K562 (cell line): ENCODE results near the gene MRPL9. TPM values are rescaled to one million over a fixed set of nuclear protein-coding genes. Genes with fewer than 3 reads are reported as not detected.

Experiments
- ATAC-seq: fragments of 200-7000 bp; cut with Tn5 transposase; 3 replicates; pipeline ENCODE4 v1.9.1; 2020; ENCODE audit warnings: moderate library complexity
- BruUV-seq: library from RNA; stranded (reverse); fragments of 400-500 nt; replicated peaks from 2 replicates; lab custom pipeline; 2021; lab: Mats Ljungman, UMichigan
- CTCF ChIA-PET: fragments of 300-600 bp; formaldehyde crosslinking; extraction: SDS; loops from one replicate; lab custom pipeline; 2021; ENCODE audit warnings: low intra/inter-chr PET ratio; lab: Yijun Ruan, JAX
- POLR2A ChIA-PET: fragments of 300-600, 350-650 bp; sonication (Branson Sonifier 250); formaldehyde crosslinking; extraction: SDS; loops from one replicate; lab custom pipeline; 2021; ENCODE audit warnings: antibody characterized with exemption, inconsistent platforms; lab: Yijun Ruan, JAX
- DNase-seq, 4 experiments: peaks; one replicate each; pipeline versions ENCODE4 v3.0.0 to v3.0.0-alpha.2; 2011 to 2018; ENCODE audit warnings: low spot score in 3 of 4, mixed read lengths in 3 of 4; ENCODE audit errors: extremely low read depth in 1 of 4
- FAIRE-seq: peaks from 2 replicates; lab custom pipeline; 2011; peaks lifted over from hg19 to GRCh38; lab: Jason Lieb, UNC
- H2AFZ ChIP-seq: 2 replicates; pipeline ENCODE4 v1.6.0; 2011; ENCODE audit warnings: low read depth, low read length, control low read depth, inconsistent platforms
- H3K27ac ChIP-seq: fragments of 200-600 bp; 3 replicates; pipeline ENCODE4 v1.8.0; 2011; ENCODE audit warnings: low read depth, mild to moderate bottlenecking, control low read depth, inconsistent platforms, low read length, moderate library complexity, mixed read lengths; ENCODE audit errors: extremely low read depth
- H3K27me3 ChIP-seq, 2 experiments: fragments of 300-600 bp in 1 of 2; 2 replicates in 1 of 2; 3 replicates in 1 of 2; pipeline versions ENCODE4 v1.6.0 to v1.8.0; 2011; ENCODE audit warnings: inconsistent platforms in 2 of 2, low read length in 2 of 2, mild to moderate bottlenecking in 1 of 2, mixed read lengths in 1 of 2, moderate library complexity in 1 of 2; ENCODE audit not compliant: control insufficient read depth in 2 of 2, insufficient read depth in 2 of 2
- H3K36me3 ChIP-seq: fragments of 300-600 bp; 3 replicates; pipeline ENCODE4 v1.8.0; 2011; ENCODE audit warnings: mild to moderate bottlenecking, low read length, inconsistent platforms; ENCODE audit not compliant: control insufficient read depth, insufficient read depth
- H3K4me1 ChIP-seq, 2 experiments: fragments of 200-600 bp in 1 of 2; replicated peaks in 1 of 2; 2 replicates in 1 of 2; 3 replicates in 1 of 2; pipeline versions ENCODE4 v1.5.1 to v1.8.0; 2011; ENCODE audit warnings: inconsistent platforms in 2 of 2, low read length in 2 of 2, mild to moderate bottlenecking in 1 of 2, mixed read lengths in 1 of 2, moderate library complexity in 1 of 2; ENCODE audit not compliant: control insufficient read depth in 2 of 2, insufficient read depth in 2 of 2
- H3K4me2 ChIP-seq: 2 replicates; pipeline ENCODE4 v1.6.1; 2011; ENCODE audit warnings: low read length, control low read depth, inconsistent platforms, mixed read lengths; ENCODE audit not compliant: insufficient read depth
- H3K4me3 ChIP-seq: fragments of 200-600 bp; sonication (generic), shearing (Covaris generic); 2 replicates; pipeline ENCODE4 v1.5.1; 2016; ENCODE audit warnings: control low read depth, inconsistent platforms
- H3K79me2 ChIP-seq: fragments of 200-600 bp; 3 replicates; pipeline ENCODE4 v1.8.0; 2011; ENCODE audit warnings: low read length, inconsistent platforms; ENCODE audit not compliant: control insufficient read depth, insufficient read depth
- H3K9ac ChIP-seq, 2 experiments: 2 replicates each; pipeline versions ENCODE4 v1.6.0 to v1.6.1; 2011; ENCODE audit warnings: low read depth in 2 of 2, low read length in 2 of 2, control low read depth in 1 of 2, inconsistent platforms in 1 of 2, mild to moderate bottlenecking in 1 of 2, mixed read lengths in 1 of 2; ENCODE audit not compliant: insufficient read depth in 1 of 2
- H3K9me1 ChIP-seq: one replicate; pipeline ENCODE4 v1.6.0; 2011; ENCODE audit warnings: inconsistent platforms, mild to moderate bottlenecking, low read length, moderate library complexity; ENCODE audit not compliant: control insufficient read depth, insufficient read depth
- H3K9me3 ChIP-seq: replicated peaks from 2 replicates; pipeline ENCODE4 v1.5.1; 2011; ENCODE audit warnings: low read depth, low read length, inconsistent platforms; ENCODE audit not compliant: control insufficient read depth, insufficient read depth
- H4K20me1 ChIP-seq: replicated peaks from 2 replicates; pipeline ENCODE4 v1.6.1; 2011; ENCODE audit warnings: low read length, inconsistent platforms, mixed read lengths; ENCODE audit not compliant: control insufficient read depth, insufficient read depth
- ADNP ChIP-seq: fragments of 200-800 bp; sonication (Bioruptor generic); IDR thresholded peaks from 2 replicates; pipeline ENCODE4 v1.6.1; 2016; ENCODE audit warnings: missing genetic modification characterization, missing compliant biosample characterization
- GABPB1 ChIP-seq: sonication (generic); formaldehyde crosslinking; IDR thresholded peaks from 2 replicates; pipeline ENCODE4 v1.8.0; 2022; ENCODE audit warnings: mild to moderate bottlenecking, missing genetic modification reagents
- GTF3C2 ChIP-seq: IDR thresholded peaks from 3 replicates; pipeline ENCODE4 v1.6.1; 2011; ENCODE audit warnings: borderline replicate concordance, mild to moderate bottlenecking, moderate library complexity; ENCODE audit not compliant: insufficient read length; ENCODE audit errors: extremely low read depth
- HDAC2 ChIP-seq: fragments of 450-650 bp; IDR thresholded peaks from 2 replicates; pipeline ENCODE4 v1.6.1; 2016; ENCODE audit warnings: mild to moderate bottlenecking
- MEF2A ChIP-seq: IDR thresholded peaks from 2 replicates; pipeline ENCODE4 v1.6.1; 2011; ENCODE audit warnings: low read depth, mild to moderate bottlenecking, low read length, moderate library complexity; ENCODE audit not compliant: control insufficient read depth
- NFE2L1 ChIP-seq: fragments of 450-650 bp; IDR thresholded peaks from 2 replicates; pipeline ENCODE4 v1.6.1; 2016; ENCODE audit warnings: missing genetic modification characterization, low read depth, mild to moderate bottlenecking, missing compliant biosample characterization, moderate library complexity, borderline replicate concordance
- PATZ1 ChIP-seq: fragments of 250-450 bp; sonication (Bioruptor Pico); IDR thresholded peaks from 2 replicates; pipeline ENCODE4 v1.5.0; 2020; ENCODE audit warnings: mild to moderate bottlenecking, borderline replicate concordance
- PHF20 ChIP-seq: fragments of 450-650 bp; IDR thresholded peaks from 2 replicates; pipeline ENCODE4 v1.6.1; 2018; ENCODE audit not compliant: partially characterized antibody
- STAT5A ChIP-seq: IDR thresholded peaks from 2 replicates; pipeline ENCODE4 v1.6.1; 2012; ENCODE audit warnings: low read length, inconsistent platforms, borderline replicate concordance
- USF2 ChIP-seq: sonication (generic); formaldehyde crosslinking; IDR thresholded peaks from 2 replicates; pipeline ENCODE4 v1.5.0; 2020; ENCODE audit warnings: missing genetic modification reagents
- ZBED1 ChIP-seq: IDR thresholded peaks from 2 replicates; pipeline ENCODE4 v1.6.1; 2014
- ZC3H8 ChIP-seq: fragments of 450-650 bp; IDR thresholded peaks from 2 replicates; pipeline ENCODE4 v1.6.1; 2017
- ZNF324 ChIP-seq: fragments of 250-450 bp; sonication (Bioruptor Pico); IDR thresholded peaks from 2 replicates; pipeline ENCODE4 v1.4.0; 2020; ENCODE audit warnings: mild to moderate bottlenecking
- ZNF830 ChIP-seq: fragments of 250-450 bp; sonication (Bioruptor Pico); IDR thresholded peaks from 2 replicates; pipeline ENCODE4 v1.5.0; 2021; ENCODE audit warnings: mild to moderate bottlenecking
- WGBS: fragments of 100-300 bp; shearing (Covaris generic); methylation state at CpG from one replicate; pipeline ENCODE4 v1.1.6; 2016; ENCODE audit warnings: low coverage, mixed read lengths; ENCODE audit not compliant: insufficient coverage; ENCODE audit errors: missing lambda C conversion rate; 5-methylcytosine and 5-hydroxymethylcytosine counted together
- in situ Hi-C: fragments of 300-500 bp; cut with MboI; formaldehyde crosslinking; loops from 4 replicates; pipeline ENCODE4 v1.15.0; 2018; ENCODE audit warnings: inconsistent platforms, mixed read lengths
- intact Hi-C: fragments of 100-400 bp; cut with micrococcal nuclease; formaldehyde crosslinking; loops from 2 replicates; pipeline ENCODE4 v1.14.2; 2022
- polyA plus RNA-seq, 8 experiments: library from polyadenylated mRNA; depleted of rRNA in 4 of 8; stranded (reverse) in 5 of 8; unstranded in 3 of 8; fragments of >200 nt; fragmentation: Nextera tagmentation in 2 of 8; fragmentation: Illumina TruSeq in 1 of 8; extraction: Ambion mirVana in 2 of 8; extraction: Trizol in 1 of 8; gene quantifications; 2 replicates each; pipeline versions ENCODE4 v1.2.1 to v1.2.3, GENCODE V29; 2011 to 2014; ENCODE audit warnings: inconsistent platforms in 1 of 8, missing spikeins in 1 of 8
- total RNA-seq, 7 experiments: library from RNA; depleted of rRNA in 6 of 7; stranded (reverse); fragments of >200 nt in 6 of 7; fragmentation: Illumina TruSeq in 2 of 7; extraction: Trizol in 2 of 7; gene quantifications; 2 replicates each; pipeline versions ENCODE4 v1.2.1 to v1.2.3, GENCODE V29; 2011 to 2021; ENCODE audit warnings: low replicate concordance in 1 of 7

Gene MRPL9
- total and polyA plus RNA-seq, 9 of the 15 experiments (the other 6 are each of a cell fraction or from before 2014, with no cell fraction given), result 38.0 to 162 (median 111) TPM

- DNase-seq (no peak), ATAC-seq (no peak), FAIRE-seq (no peak)
- H3K4me2 ChIP-seq, result no peak overlapping the region
- H2AFZ ChIP-seq, result no peak overlapping the region
- no peak for TF ChIP-seq ZNF324
- TF ChIP-seq USF2 (CRISPR knock-in tag), result no peak
- no peak for TF ChIP-seq ZNF830 (CRISPR knock-in tag)
- TF ChIP-seq GABPB1 (CRISPR knock-in tag), result no peak
- no peak for TF ChIP-seq ADNP (tag)
- TF ChIP-seq PATZ1 (CRISPR knock-in tag), result no peak
- TF ChIP-seq NFE2L1, result no peak
- no peak for TF ChIP-seq GTF3C2
- no peak for TF ChIP-seq HDAC2
- TF ChIP-seq MEF2A, result no peak
- no peak for TF ChIP-seq ZBED1
- TF ChIP-seq STAT5A, result no peak
- no peak for TF ChIP-seq ZC3H8
- no peak for TF ChIP-seq PHF20
- H3K9me1 ChIP-seq, result no peaks in the 10 kb centered on the region
- intact Hi-C loops, result no loop called here
- no peak overlapping the region for H3K27ac ChIP-seq
- no peak overlapping the region for H3K9ac ChIP-seq
- no peaks in the 10 kb centered on the region for H4K20me1 ChIP-seq
- H3K79me2 ChIP-seq, result no peaks in the 10 kb centered on the region
- no peaks in the 10 kb centered on the region for H3K27me3 ChIP-seq
- H3K9me3 ChIP-seq, result no peaks in the 10 kb centered on the region
- WGBS, result 63% methylated on average over 3 of the region's 3 CpGs
- POLR2A ChIA-PET, result no interaction called here
- CTCF ChIA-PET, result no interaction called here
- in situ Hi-C loops, result no loop called here
- BruUV-seq, result no TSS peak
- H3K4me3 ChIP-seq, result no peak overlapping the region
- H3K36me3 ChIP-seq, result peaks cover 7% of the 10 kb centered on the region; the same call in 2 of the 3 replicates
- peaks cover 0 to 16% of the 10 kb centered on the region in 2 experiments; a peak in 3 of 5 replicates for H3K4me1 ChIP-seq
Observed at GRCh38 chr1:151782741-151783140, 19.4 kb upstream of the MRPL9 start.
